ENCODE results near the gene GPC2.
A peak's percentile ranks its signal among the peaks of the same experiment; 100 is the strongest.

The GPC2 gene

GRCh38 chr7:100119970-100120732 is 57.0 kb downstream of the GPC2 start:
- DNase-seq (ENCODE audit: low spot score), result peak; percentile 81
